HG03025 (cell line): Measurements from ENCODE around the gene SOX8.

ENCODE experiments used
- ATAC-seq: cut with Tn5 transposase; IDR thresholded peaks from one replicate; pipeline ENCODE4 v1.9.1; 2021; ENCODE audit warnings: mild to moderate bottlenecking, moderate library complexity; ENCODE audit not compliant: unreplicated experiment, low FRiP score

Gene SOX8

GRCh38 chr16:971981-972315, 9.6 kb upstream of the SOX8 start:
- no peak for ATAC-seq

DNA sequence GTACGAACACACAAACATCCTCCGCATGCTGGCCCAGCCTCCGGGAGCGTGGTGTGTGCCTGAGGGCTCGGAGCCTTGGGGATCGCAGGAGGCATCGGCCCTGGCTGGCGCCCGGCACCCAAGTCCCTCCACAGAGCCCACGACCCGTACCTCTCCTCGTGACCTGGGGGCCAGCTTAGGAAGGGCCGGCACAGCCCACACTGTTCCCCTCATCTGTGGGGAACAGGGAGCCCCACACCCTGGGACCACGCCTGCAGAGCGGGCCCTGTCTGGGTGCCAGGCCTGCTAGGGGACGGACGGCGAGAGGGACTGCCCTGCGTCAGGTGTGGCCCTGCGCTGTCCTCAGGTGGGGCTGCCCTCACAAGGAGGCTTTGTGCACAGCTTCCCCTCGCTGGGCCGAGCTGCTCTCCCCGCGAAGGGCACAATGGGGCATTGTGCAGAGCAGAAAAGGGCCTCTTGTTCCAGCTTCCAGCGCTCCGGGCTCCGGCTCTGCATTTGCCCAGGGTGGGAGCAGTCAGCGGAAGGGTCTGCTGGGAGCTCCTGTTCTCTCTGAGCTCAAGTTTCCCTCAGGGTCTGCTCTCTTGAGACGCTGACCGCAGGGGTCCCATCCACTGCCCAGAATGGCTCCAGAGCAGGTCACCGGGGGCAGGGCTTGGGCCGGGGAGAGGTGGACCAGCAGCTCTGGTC, 9.1 kb upstream of the SOX8 start:
- ATAC-seq, result no peak

DNA sequence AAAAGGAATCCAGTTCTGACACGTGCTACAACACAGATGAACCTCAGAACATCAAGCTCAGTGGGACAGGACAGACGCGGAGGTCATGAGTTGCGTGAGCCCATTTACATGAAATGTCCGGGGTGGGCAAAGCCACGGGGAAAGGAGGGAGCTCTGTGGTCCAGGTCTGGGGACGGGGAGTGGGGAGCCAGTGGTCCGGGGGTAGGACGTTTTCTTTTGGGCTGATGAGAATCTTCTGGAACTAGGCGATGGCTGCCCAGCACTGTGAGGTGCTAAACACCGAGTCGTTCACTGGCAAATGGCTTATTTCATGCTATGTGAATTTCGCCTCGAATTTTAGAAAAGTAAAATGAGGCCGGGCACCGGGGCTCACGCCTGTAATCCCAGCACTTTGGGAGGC, 8.2 kb upstream of the SOX8 start:
- no peak for ATAC-seq

GRCh38 chr16:974001-974601, 7.5 kb upstream of the SOX8 start:
- ATAC-seq, result no peak

DNA sequence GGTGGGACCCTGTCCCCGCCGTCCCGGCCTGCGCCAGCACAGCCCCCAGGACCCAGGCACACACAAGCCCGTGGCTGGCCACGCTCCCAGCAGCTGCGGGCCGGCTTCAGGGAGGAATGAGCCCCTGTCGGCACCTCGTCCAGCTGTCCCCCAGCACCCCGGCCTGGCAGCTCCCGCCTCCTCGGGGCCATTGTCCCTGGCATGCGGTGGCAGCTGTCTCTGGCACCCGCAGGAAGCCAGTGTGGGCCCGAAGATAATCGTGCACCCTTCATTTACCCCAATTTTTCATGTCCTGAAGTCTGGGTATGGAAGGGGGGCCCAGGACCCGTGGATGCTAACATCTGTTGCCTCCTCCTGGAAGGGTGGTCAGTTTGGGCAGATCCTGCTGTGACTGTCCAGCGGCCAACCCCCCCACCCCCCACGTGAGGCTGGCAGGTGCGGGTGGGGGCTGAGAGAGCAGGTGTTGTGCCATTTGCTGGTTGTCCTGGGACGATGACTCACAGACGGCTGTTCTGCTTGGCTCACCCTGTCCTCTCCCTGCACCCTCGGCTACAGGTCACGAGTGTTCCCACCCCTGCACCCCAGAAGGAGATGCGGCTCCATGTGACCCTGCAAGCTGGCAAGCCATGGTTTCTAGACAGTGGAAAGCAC, 6.8 kb upstream of the SOX8 start:
- no peak for ATAC-seq

- ATAC-seq, result no peak
These were observed 6.3 kb upstream of the SOX8 start for GRCh38 chr16:975291-975690.

DNA sequence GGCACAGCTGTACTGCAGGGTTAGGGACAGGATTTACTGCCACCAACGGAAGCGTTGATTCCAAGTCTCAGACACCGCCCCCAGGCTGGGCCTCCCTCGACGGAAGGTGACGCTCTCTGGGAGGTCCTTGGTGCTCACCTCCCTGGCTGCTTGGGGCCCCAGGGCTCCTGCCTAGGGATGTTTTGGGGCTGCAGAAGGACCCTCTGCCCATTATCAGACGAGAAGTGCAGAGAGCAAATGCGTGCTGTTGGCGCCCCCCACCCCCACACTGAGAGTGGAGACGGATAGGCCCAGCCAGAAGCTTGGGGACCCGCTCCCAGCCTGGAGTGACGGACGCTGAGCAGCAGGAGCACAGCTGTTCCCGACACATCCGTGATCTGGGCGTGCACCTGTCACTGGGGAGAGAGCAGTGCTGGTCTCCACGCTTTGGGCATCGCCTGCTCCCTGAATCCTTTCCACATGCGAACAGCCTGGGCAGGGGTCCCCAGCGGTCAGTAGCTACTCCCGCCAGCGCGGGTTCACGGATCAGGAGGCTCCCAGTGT, 5.1 kb upstream of the SOX8 start:
- no peak for ATAC-seq

- ATAC-seq, result no peak
These were observed 4.4 kb upstream of the SOX8 start for GRCh38 chr16:977081-977701.

- ATAC-seq, result no peak
These were observed 3.7 kb upstream of the SOX8 start for GRCh38 chr16:977896-978295.

GRCh38 chr16:978403-978802, 3.2 kb upstream of the SOX8 start:
- no peak for ATAC-seq

DNA sequence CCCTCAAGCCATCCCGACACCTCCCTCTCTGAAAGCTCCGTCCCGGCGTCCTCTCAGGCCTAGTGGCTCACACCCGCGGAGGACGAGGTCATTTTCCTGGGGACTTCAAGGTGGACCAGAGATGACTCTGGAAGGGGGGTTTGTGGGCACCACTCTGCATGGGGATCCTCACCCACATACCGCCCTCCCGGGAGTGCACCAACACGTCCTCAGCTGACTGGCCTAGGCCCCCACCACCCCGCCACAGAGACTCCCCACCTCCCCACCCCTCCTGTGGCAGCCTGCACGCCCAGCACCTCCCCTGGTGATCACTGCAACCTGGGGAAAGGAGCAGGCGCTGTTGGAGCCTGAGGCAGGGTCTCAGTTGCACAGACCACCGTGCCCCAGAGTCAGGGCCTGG, 2.4 kb upstream of the SOX8 start:
- ATAC-seq, result no peak

DNA sequence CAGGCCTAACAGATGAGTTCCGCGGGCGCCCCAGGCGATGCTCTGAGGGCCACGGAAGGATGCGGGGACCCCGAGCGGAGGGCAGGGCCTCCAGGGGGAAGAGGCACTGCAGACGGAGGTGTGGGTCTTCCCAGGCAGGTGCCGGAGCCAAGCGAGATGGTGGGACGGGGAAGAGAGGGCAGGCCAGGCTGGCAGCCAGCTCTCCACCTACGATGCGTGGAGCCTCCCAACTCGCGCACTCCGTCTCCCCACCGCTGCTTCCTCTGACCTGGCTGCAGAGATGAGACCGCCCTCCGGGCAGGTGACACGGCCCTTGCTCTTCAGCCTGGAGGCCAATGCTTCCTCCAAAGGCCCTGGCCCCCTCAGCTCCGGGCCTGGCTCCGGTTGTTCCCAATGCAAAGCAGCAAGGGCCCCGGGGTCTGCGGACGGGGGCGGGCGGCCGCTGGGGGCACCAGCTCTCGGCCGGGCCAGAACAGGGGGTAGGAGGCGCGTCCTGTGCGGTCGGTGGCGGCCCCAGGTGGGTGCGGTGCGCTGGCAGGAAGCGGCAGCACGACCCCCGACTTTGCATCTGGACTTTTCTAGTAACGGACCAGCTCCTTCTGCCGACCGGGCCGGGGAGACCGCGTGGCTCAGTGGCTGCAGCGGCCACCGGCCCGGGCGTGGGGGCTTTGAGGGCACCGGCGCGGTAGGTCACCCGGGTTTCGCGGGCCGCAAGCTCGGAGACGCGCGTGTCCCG, 1.5 kb upstream of the SOX8 start:
- no peak for ATAC-seq

- no peak for ATAC-seq
These were observed 1.0 kb upstream of the SOX8 start for GRCh38 chr16:980595-980854.

DNA sequence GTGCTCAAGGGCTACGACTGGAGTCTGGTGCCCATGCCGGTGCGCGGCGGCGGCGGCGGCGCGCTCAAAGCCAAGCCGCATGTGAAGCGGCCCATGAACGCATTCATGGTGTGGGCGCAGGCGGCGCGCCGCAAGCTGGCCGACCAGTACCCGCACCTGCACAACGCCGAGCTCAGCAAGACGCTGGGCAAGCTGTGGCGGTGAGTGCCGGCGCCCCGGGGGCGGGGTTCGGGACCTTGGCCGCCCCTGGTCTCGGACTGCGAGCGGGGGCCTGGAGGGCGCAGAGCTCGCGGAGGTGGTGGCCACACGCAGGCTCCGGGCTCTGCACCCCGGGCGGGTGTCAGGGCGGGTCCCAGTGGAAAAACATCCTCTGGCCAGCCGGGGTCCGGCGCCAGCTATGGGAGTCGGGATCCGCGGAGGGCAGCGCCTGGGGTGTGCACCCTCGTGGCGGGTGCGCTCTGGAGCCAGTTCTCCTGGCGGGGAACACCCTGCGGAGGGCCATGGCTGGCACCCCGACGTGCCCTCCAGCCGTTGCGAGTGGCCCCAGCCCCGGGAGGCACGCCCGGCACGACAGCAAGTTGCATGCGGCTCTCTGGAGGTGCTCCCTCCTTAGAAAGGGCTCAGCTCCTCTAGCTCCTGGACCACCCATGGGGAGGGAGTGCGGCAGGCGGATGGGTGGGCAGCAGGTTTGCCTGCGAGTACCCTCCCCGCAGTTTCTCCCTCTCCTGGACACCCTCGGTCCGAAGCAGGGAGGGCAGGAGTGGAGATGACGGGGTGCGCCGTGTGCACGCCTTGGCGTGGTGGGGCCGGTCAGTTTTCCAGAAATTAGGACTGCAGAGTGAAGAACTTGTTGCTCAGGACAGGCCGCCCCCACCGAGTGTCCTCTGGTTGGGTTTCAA, 824 bp downstream of the SOX8 start:
- ATAC-seq, result no peak

- no peak for ATAC-seq
These were observed 1.8 kb downstream of the SOX8 start for GRCh38 chr16:983044-984030.

DNA sequence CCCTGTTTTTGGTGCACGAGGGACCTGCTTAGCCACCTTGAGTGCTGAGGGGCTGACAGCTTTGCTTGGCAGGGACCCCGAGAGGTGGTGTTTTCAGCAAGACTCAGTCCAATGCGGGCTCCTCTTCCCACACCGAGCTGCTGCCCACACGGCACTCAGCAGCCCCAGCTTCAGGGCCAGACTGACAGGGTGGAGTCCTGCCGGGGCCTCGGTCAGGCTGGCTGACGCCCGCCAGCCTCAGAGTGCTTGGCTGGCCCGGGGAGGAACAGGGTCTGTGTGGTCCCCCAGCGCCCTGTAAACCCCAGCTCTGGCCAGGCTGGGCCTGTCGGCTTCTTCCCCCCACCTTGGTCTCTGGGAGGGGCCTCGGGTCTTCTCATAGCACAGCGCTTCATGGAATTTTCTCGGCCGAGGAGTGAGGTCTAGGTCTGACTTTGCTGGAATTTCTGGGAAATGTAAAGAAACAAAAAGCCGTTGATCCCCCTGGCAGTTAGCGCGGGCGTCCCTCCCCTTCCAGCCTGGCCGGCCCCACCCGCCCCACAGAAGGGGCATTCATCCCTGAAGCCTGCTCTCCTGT, 2.6 kb downstream of the SOX8 start:
- no peak for ATAC-seq

GRCh38 chr16:984736-985636, 3.4 kb downstream of the SOX8 start:
- no peak for ATAC-seq
